ENCODE results near the gene CYP27B1.

- TF ChIP-seq POLR2A (IDR thresholded peaks at IDR 0.05; ENCODE audit: low read depth, low read length) (no peak), CTCF (IDR thresholded peaks at IDR 0.05; ENCODE audit: extremely low read depth in 1 of 2, insufficient read depth in 1 of 2, low read depth in 1 of 2, low read length in 2 of 2) (no peak), POLR2AphosphoS5 (IDR thresholded peaks at IDR 0.05; ENCODE audit: insufficient read depth, low read depth, low read length) (no peak), MYC (IDR thresholded peaks at IDR 0.05; ENCODE audit: low read depth, low read length) (no peak), EZH2 (IDR thresholded peaks at IDR 0.05; ENCODE audit: borderline replicate concordance, low read depth, low read length, severe bottlenecking) (no peak)
Measured at GRCh38 chr12:57720606-57721595, 46.0 kb downstream of the CYP27B1 start.

Measured in endothelial cell of umbilical vein (primary cell).